Astrocyte (in vitro differentiated cells and primary cell): Measurements from ENCODE around the gene BRF1. TPM values are rescaled to one million over a fixed set of nuclear protein-coding genes. Genes with fewer than 3 reads are reported as not detected.

Source experiments
- DNase-seq: peaks from one replicate; pipeline ENCODE4 v3.0.0-alpha.2; 2010; ENCODE audit warnings: low read depth
- FAIRE-seq: peaks from 2 replicates; lab custom pipeline; 2011; peaks lifted over from hg19 to GRCh38; lab: Jason Lieb, UNC
- H2AFZ ChIP-seq: 2 replicates; pipeline ENCODE4 v1.6.0; 2012; ENCODE audit warnings: low read depth, low read length, inconsistent platforms
- H3K27ac ChIP-seq: 2 replicates; pipeline ENCODE4 v1.5.1; 2011; ENCODE audit warnings: low read depth, low read length, inconsistent platforms
- H3K27me3 ChIP-seq: 2 replicates; pipeline ENCODE4 v1.6.0; 2011; ENCODE audit warnings: low read length, inconsistent platforms; ENCODE audit not compliant: insufficient read depth
- H3K36me3 ChIP-seq: 2 replicates; pipeline ENCODE4 v1.5.1; 2011; ENCODE audit warnings: low read length, inconsistent platforms; ENCODE audit not compliant: insufficient read depth
- H3K4me1 ChIP-seq: 2 replicates; pipeline ENCODE4 v1.5.1; 2011; ENCODE audit warnings: low read length, inconsistent platforms; ENCODE audit not compliant: insufficient read depth
- H3K4me2 ChIP-seq: 2 replicates; pipeline ENCODE4 v1.6.0; 2012; ENCODE audit warnings: low read length, inconsistent platforms
- H3K4me3 ChIP-seq: 2 replicates; pipeline ENCODE4 v1.5.1; 2011; ENCODE audit warnings: low read depth, mild to moderate bottlenecking, low read length, inconsistent platforms; ENCODE audit not compliant: insufficient read depth
- H3K79me2 ChIP-seq: 2 replicates; pipeline ENCODE4 v1.6.0; 2012; ENCODE audit warnings: mild to moderate bottlenecking, low read length, inconsistent platforms; ENCODE audit not compliant: insufficient read depth
- H3K9ac ChIP-seq: 2 replicates; pipeline ENCODE4 v1.6.0; 2012; ENCODE audit warnings: mild to moderate bottlenecking, low read length, inconsistent platforms
- H3K9me3 ChIP-seq: 2 replicates; pipeline ENCODE4 v1.5.1; 2012; ENCODE audit warnings: low read depth, mild to moderate bottlenecking, low read length, inconsistent platforms; ENCODE audit not compliant: insufficient read depth
- H4K20me1 ChIP-seq: 2 replicates; pipeline ENCODE4 v1.6.0; 2012; ENCODE audit warnings: low read length, inconsistent platforms; ENCODE audit not compliant: insufficient read depth
- H3K27ac Mint-ChIP-seq: one replicate; pipeline ENCODE4 v1.8.0; 2021; ENCODE audit warnings: mild to moderate bottlenecking, mixed read lengths; ENCODE audit not compliant: unreplicated experiment
- H3K27me3 Mint-ChIP-seq: one replicate; pipeline ENCODE4 v1.8.0; 2021; ENCODE audit warnings: low read depth, mixed read lengths; ENCODE audit not compliant: unreplicated experiment
- H3K36me3 Mint-ChIP-seq: one replicate; pipeline ENCODE4 v1.8.0; 2021; ENCODE audit warnings: low read depth, mixed read lengths; ENCODE audit not compliant: unreplicated experiment
- H3K4me1 Mint-ChIP-seq: one replicate; pipeline ENCODE4 v1.8.0; 2021; ENCODE audit warnings: low read depth, mixed read lengths; ENCODE audit not compliant: unreplicated experiment
- H3K4me3 Mint-ChIP-seq: one replicate; pipeline ENCODE4 v1.8.0; 2021; ENCODE audit warnings: mild to moderate bottlenecking, moderate library complexity, mixed read lengths; ENCODE audit not compliant: unreplicated experiment
- H3K9me3 Mint-ChIP-seq: one replicate; pipeline ENCODE4 v1.8.0; 2021; ENCODE audit warnings: mild to moderate bottlenecking, mixed read lengths; ENCODE audit not compliant: unreplicated experiment
- CTCF ChIP-seq: IDR thresholded peaks from 2 replicates; pipeline ENCODE4 v1.5.1; 2011; ENCODE audit warnings: low read depth, mild to moderate bottlenecking, inconsistent platforms, low read length, moderate library complexity; ENCODE audit not compliant: insufficient read depth
- EZH2 ChIP-seq: IDR thresholded peaks from 2 replicates; pipeline ENCODE4 v1.6.1; 2012; ENCODE audit warnings: mild to moderate bottlenecking, low read length, inconsistent platforms; ENCODE audit not compliant: insufficient read depth
- total RNA-seq: library from RNA; stranded (reverse); gene quantifications from 2 replicates; pipeline ENCODE4 v1.2.1, GENCODE V29; 2021

The BRF1 gene
- total RNA-seq, 1 donor from 2014 or later, result 20.5 TPM

GRCh38 chr14:105253329-105253682 is 47.5 kb downstream of the BRF1 start:
- Mint-ChIP-seq H3K27me3 (no peaks in the 10 kb centered on the region), H3K4me1 (peaks cover 4% of the 10 kb centered on the region), H3K9me3 (peaks cover 2% of the 10 kb centered on the region), H3K4me3 (no peak overlapping the region), H3K36me3 (peaks cover 18% of the 10 kb centered on the region), H3K27ac (no peak overlapping the region)
- peaks cover 30% of the 10 kb centered on the region for H3K79me2 ChIP-seq
- H2AFZ ChIP-seq, result no peak overlapping the region
- H3K9me3 ChIP-seq, result no peaks in the 10 kb centered on the region
- TF ChIP-seq CTCF (no peak), EZH2 (no peak)
- H3K27ac ChIP-seq, result no peak overlapping the region
- DNase-seq (no peak), FAIRE-seq (no peak)
- H3K4me3 ChIP-seq, result no peak overlapping the region
- H3K36me3 ChIP-seq, result peaks cover 5% of the 10 kb centered on the region
- H3K4me2 ChIP-seq, result no peak overlapping the region
- peaks cover 17% of the 10 kb centered on the region for H3K4me1 ChIP-seq
- H4K20me1 ChIP-seq, result peaks cover 63% of the 10 kb centered on the region
- H3K27me3 ChIP-seq, result no peaks in the 10 kb centered on the region
- no peak overlapping the region for H3K9ac ChIP-seq

- Mint-ChIP-seq H3K4me3 (no peak overlapping the region), H3K27ac (no peak overlapping the region), H3K27me3 (no peaks in the 10 kb centered on the region), H3K36me3 (peaks cover 18% of the 10 kb centered on the region), H3K4me1 (peaks cover 4% of the 10 kb centered on the region), H3K9me3 (peaks cover 2% of the 10 kb centered on the region)
- no peak overlapping the region for H3K4me3 ChIP-seq
- H3K27me3 ChIP-seq, result no peaks in the 10 kb centered on the region
- no peak overlapping the region for H2AFZ ChIP-seq
- no peak overlapping the region for H3K4me2 ChIP-seq
- DNase-seq, result no peak
- H3K9me3 ChIP-seq, result no peaks in the 10 kb centered on the region
- no peak overlapping the region for H3K27ac ChIP-seq
- H3K79me2 ChIP-seq, result peaks cover 36% of the 10 kb centered on the region
- H3K36me3 ChIP-seq, result peaks cover 5% of the 10 kb centered on the region
- TF ChIP-seq CTCF (no peak), EZH2 (no peak)
- H3K9ac ChIP-seq, result no peak overlapping the region
- H3K4me1 ChIP-seq, result peaks cover 21% of the 10 kb centered on the region
- H4K20me1 ChIP-seq, result peaks cover 64% of the 10 kb centered on the region
- no peak for FAIRE-seq
These were observed 48.1 kb downstream of the BRF1 start for GRCh38 chr14:105252552-105253328.

- FAIRE-seq (no peak), DNase-seq (no peak)
- TF ChIP-seq EZH2 (no peak), CTCF (no peak)
- no peak overlapping the region for H3K27ac Mint-ChIP-seq
- H3K27ac ChIP-seq, result no peak overlapping the region
- peaks cover 72% of the 10 kb centered on the region for H4K20me1 ChIP-seq
- peaks cover 5% of the 10 kb centered on the region for H3K36me3 ChIP-seq
- H3K4me3 Mint-ChIP-seq, result no peak overlapping the region
- peaks cover 2% of the 10 kb centered on the region for H3K9me3 Mint-ChIP-seq
- no peaks in the 10 kb centered on the region for H3K27me3 Mint-ChIP-seq
- H3K9ac ChIP-seq, result no peak overlapping the region
- H3K27me3 ChIP-seq, result no peaks in the 10 kb centered on the region
- H3K4me2 ChIP-seq, result no peak overlapping the region
- H3K4me1 Mint-ChIP-seq, result peaks cover 4% of the 10 kb centered on the region
- no peaks in the 10 kb centered on the region for H3K9me3 ChIP-seq
- H3K36me3 Mint-ChIP-seq, result peaks cover 18% of the 10 kb centered on the region
- H3K4me1 ChIP-seq, result peaks cover 26% of the 10 kb centered on the region
- H3K4me3 ChIP-seq, result no peak overlapping the region
- H3K79me2 ChIP-seq, result peaks cover 44% of the 10 kb centered on the region
- H2AFZ ChIP-seq, result no peak overlapping the region
These were observed 48.9 kb downstream of the BRF1 start for GRCh38 chr14:105251920-105252319.
